ENCODE data around the gene KAZALD1. TPM values are rescaled to one million over a fixed set of nuclear protein-coding genes. Genes with fewer than 3 reads are reported as not detected.

Gene KAZALD1
- total and polyA plus RNA-seq, 2 donors from 2014 or later: 9.7 to 9.8 TPM

- Histone ChIP-seq H3K4me1 (ENCODE audit: control insufficient read depth in 2 of 3, insufficient read depth in 2 of 3, low read depth in 1 of 3, low read length in 3 of 3) (peaks cover 0 to 30% (median 4%) of the 10 kb centered on the region in 3 donors), H3K27ac (ENCODE audit: low read depth in 2 of 2, low read length in 2 of 2) (no peak overlapping the region), H3K36me3 (ENCODE audit: control insufficient read depth in 2 of 3, insufficient read depth in 3 of 3, low read length in 3 of 3) (no peaks in the 10 kb centered on the region), H3K9me3 (ENCODE audit: control insufficient read depth in 2 of 3, insufficient read depth in 1 of 3, low read length in 3 of 3) (no peaks in the 10 kb centered on the region), H3K4me3 (ENCODE audit: low read length in 3 of 3) (peak overlapping the region in 1 of 3 donors; percentile 14), H3K9ac (ENCODE audit: low read length in 3 of 3) (no peak overlapping the region), H3K27me3 (ENCODE audit: control insufficient read depth, insufficient read depth, low read length) (peaks cover 7% of the 10 kb centered on the region)
- TF ChIP-seq CTCF (IDR thresholded peaks at IDR 0.05; ENCODE audit: borderline replicate concordance, extremely low read depth, insufficient read depth): no peak
- no peak for FAIRE-seq
- intact Hi-C loops (cut with DNase I): no loop called here
- DNase-seq: no peak
Observed at GRCh38 chr10:101063548-101064414, 2.0 kb downstream of the KAZALD1 start.

- H3K27ac ChIP-seq (ENCODE audit: low read depth in 2 of 2, low read length in 2 of 2): no peak overlapping the region
- H3K4me3 ChIP-seq (ENCODE audit: low read length in 3 of 3): no peak overlapping the region
- FAIRE-seq: no peak
- no peaks in the 10 kb centered on the region for H3K9me3 ChIP-seq (ENCODE audit: control insufficient read depth in 2 of 3, insufficient read depth in 1 of 3, low read length in 3 of 3)
- peaks cover 0 to 30% (median 4%) of the 10 kb centered on the region in 3 donors for H3K4me1 ChIP-seq (ENCODE audit: control insufficient read depth in 2 of 3, insufficient read depth in 2 of 3, low read depth in 1 of 3, low read length in 3 of 3)
- no peak for TF ChIP-seq CTCF (IDR thresholded peaks at IDR 0.05; ENCODE audit: borderline replicate concordance, extremely low read depth, insufficient read depth)
- no peak overlapping the region for H3K9ac ChIP-seq (ENCODE audit: low read length in 3 of 3)
- H3K27me3 ChIP-seq (ENCODE audit: control insufficient read depth, insufficient read depth, low read length): peaks cover 7% of the 10 kb centered on the region
- intact Hi-C loops (cut with DNase I): no loop called here
- H3K36me3 ChIP-seq (ENCODE audit: control insufficient read depth in 2 of 3, insufficient read depth in 3 of 3, low read length in 3 of 3): no peaks in the 10 kb centered on the region
- no peak for DNase-seq
Observed at GRCh38 chr10:101064415-101065030, 2.7 kb downstream of the KAZALD1 start.

GRCh38 chr10:101065481-101066145 lies 3.8 kb downstream of the KAZALD1 start:
- H3K4me3 ChIP-seq (ENCODE audit: low read length in 3 of 3): peak overlapping the region; percentile 22 to 67 (median 29)

More at GRCh38 chr10:101065481-101066145, 3.8 kb downstream of the KAZALD1 start:
- intact Hi-C loops (cut with DNase I): no loop called here
- Histone ChIP-seq H3K27ac (ENCODE audit: low read depth in 2 of 2, low read length in 2 of 2) (peak overlapping the region in 1 of 2 donors; percentile 55), H3K9me3 (ENCODE audit: control insufficient read depth in 2 of 3, insufficient read depth in 1 of 3, low read length in 3 of 3) (no peaks in the 10 kb centered on the region), H3K4me1 (ENCODE audit: control insufficient read depth in 2 of 3, insufficient read depth in 2 of 3, low read depth in 1 of 3, low read length in 3 of 3) (peaks cover 0 to 25% (median 4%) of the 10 kb centered on the region in 3 donors), H3K27me3 (ENCODE audit: control insufficient read depth, insufficient read depth, low read length) (peaks cover 7% of the 10 kb centered on the region), H3K9ac (ENCODE audit: low read length in 3 of 3) (peak overlapping the region in 1 of 3 donors; percentile 55), H3K36me3 (ENCODE audit: control insufficient read depth in 2 of 3, insufficient read depth in 3 of 3, low read length in 3 of 3) (no peaks in the 10 kb centered on the region)
- no peak for TF ChIP-seq CTCF (IDR thresholded peaks at IDR 0.05; ENCODE audit: borderline replicate concordance, extremely low read depth, insufficient read depth)
- no peak for DNase-seq
- FAIRE-seq: no peak

All from kidney (tissue), 14 donors.